Measurements from ENCODE around the gene CHI3L2.
"Not testable (repeated sequence)": the region's sequence is repeated elsewhere in the genome, so short reads cannot be mapped to it uniquely, and the experiment has no call there.

The CHI3L2 gene

DNA sequence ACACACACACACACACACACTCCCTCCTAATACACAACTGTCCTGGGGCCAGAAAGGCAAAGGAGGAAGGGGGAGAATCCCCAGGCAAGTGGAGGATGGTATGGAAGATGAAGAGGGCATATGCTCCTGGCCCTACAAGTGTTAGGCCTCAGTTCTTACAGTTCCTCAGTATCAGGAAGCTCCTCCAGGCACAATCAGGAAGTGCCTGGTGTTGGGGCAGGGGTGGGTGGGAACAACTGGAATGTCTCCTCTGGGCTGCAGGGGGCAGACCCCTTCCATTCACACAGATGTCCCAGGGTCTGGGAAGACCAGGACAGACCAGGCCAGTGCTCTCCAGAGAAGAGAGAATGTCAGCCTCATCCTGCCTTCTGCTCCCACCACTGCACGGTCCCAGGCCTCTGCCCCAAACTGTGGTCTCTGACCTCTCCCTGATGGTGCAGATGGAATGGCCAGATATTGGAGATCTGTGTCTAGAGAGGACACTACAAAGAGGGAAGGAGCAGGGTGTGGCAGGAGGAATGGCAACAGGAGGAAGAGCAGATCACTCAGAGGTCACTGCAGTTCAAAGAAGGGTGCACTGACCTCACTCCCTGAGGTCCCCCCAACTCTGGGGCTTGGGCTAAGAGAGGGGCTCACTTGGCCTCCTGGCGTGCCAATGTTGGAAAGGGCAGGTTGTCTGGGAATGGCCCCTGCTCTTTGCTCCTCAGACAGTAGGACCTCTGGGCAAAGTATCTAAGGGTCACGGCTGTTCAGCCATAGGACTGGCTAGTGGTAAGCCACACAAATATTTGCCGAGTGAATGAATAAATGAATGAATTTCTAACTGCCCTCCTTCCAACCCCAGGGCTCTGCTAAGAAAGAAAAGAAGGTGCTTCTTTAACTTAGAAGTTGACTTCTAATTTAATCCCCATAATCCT is 24.5 kb upstream of the CHI3L2 start:
- DNase-seq (ENCODE audit: low spot score) = no peak

DNA sequence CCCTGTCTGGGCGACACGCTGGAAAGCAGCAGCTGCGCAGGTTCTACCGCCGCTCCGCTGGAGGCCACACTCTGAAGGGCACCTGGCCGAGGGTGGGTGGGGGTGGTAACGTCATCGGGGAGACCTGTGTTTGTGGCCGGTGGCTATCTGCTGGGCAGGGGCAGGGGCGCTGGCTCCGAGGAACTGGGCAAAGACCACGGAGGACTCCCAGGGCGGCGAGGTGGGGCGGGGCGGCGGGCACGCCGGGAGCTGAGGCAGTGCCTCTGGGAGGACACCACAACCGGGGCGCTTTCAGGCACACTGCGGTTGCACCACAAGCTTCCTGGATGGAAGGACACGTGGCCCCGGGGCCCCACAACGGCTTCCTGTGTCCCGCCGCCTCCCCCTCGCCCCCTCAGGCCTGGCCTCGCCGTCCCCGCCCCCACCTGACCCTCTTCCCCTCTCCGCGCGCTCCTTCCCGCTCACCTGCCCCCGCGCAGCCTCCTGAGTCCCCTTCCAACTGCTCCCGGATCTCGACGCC is 23.8 kb upstream of the CHI3L2 start:
- DNase-seq (ENCODE audit: low spot score) = peak; percentile 61

DNA sequence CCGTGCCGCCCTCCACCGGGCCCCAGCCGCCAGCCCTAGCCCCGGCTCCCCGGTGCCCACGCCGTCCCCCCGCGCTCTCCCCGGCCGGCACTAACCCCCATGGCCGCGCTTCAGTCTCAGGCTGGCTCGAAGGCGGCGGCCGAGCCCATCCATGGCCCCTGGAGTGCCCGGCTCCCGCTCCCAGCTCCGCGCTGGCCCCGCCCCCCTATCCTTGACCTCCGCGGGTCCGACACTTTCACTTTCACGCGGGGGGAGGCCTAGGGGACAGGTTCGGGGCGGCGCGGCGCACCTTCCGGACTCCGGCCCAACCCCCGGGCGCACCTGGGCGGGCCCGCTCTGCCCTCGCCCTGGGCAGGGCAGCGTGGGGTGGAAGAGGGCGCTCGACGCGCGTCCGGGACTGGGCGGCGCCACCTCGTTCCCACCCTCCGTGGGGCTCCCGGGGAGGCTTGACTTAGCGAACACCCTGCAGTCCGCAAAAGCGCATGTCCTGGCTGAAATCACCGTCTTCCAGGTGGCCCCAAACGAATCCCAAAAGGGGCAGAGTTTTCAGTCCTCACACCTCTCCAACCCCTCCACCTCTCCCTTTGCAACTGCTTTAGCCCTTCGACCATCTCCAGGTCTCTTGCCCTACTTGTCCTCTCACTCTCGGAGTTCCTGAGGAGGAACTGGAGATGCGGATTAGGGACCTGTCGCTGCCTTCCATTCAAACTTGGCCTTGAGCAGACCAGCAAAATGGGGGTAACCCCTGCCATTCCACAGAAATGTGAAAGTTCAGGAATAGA is 23.1 kb upstream of the CHI3L2 start:
- DNase-seq (ENCODE audit: low spot score) = no peak

DNA sequence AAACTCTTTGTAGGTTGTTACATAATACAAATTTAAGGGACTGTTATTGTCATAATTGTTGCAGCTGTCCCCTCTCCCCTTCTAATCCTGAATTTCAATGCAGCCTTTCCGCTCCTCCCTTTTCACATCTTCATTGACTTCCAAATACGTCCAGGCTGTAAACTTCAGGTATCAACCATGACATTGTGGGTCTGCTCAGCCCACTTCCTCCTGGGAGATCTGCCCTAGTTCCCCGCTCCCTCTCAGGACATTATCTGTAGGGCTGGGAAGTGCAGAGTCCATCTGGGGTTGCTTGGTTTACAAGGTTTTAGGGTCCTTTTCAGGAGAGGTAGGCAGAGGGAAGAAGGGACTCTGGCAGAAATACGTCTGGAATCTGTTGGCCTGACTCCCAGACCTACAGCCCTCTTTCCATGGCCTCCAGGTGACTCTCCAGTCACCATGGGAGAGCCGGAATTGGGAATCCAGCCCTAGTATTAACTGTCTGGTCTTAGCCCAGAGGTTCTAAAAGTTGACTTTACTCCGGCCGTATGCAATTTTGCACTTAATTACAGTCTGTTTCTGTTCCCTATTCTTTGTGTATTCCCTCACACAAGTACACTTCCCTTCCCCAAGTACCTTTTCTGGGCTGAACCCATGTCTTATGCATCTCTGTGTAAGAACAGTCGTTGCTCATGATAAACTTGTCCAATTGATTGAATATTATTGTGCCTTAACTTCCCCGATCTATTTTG is 22.4 kb upstream of the CHI3L2 start:
- no peak for DNase-seq (ENCODE audit: low spot score)

DNA sequence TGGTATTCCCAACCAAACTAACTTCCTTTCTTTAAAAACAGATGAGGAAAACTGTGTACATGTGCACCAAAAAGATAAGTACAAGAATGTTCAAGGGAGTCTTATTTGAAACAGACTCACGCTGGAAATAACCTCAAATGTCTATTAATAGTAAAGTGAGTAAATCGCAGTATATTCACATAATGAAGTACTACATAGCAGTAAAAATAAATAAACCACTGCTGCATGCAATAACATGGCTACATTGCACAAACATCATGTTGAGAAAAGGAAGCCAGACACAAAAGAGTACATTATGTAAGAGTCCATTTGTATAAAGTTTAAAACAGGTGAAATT is 21.8 kb upstream of the CHI3L2 start:
- peak; percentile 49 for DNase-seq (ENCODE audit: low spot score)

DNA sequence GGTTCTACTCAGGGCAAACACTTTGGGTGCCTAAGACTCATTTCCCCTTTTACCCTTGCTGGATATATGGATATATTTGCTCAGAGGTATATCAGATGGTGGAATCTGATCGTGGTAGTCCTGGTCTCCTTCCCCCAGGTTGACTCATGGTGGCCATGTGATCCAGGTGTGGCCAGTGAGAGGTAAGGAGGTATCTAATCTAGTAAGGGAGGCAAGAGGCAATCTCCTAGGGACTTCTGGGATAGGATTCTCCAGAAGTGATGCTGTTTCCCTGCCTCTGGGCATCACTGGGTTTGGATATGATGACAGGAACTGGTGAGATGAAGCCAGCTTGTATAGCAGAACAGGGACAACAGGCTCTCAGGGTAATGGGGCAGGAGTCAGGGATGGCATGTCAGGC is 18.6 kb upstream of the CHI3L2 start:
- no peak for DNase-seq (ENCODE audit: low spot score)

DNA sequence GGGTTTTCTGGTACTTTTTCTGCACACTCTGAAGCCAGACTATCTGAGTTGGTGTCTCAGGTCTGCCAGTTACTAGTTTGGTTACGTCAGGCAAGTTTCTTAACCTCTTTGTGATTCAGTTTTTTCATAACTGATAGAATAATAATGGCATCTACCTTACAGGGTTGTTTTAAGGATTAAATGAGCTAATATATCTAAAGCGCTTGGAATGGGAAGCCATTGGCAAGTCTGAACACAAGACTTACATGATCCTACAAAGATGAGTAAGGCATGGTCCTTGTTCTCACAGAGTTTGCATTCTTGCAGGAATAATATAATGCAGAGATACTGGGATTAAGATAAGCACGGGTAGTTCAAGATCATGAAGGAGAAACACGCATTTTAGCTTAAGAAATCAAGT is 17.9 kb upstream of the CHI3L2 start:
- DNase-seq (ENCODE audit: low spot score) = no peak

DNA sequence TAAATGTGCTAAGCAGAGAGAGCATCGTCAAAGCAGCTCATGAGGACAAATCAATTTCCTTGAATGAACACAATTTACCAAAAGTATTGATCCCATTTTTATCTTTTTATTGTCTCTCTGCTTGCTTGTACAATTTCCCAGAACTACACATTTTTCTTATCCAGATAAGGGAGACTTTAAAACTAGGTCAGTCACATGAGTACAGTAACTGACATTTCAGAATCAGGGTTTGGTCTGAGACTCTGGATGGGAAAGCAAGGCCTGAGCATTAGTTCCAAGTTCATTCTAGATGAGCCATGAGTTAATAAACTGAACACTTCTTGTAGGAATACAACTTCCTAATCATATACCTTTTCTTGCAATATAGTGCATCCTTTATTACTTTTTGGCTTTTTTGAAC is 15.6 kb upstream of the CHI3L2 start:
- DNase-seq (ENCODE audit: low spot score) = no peak

DNA sequence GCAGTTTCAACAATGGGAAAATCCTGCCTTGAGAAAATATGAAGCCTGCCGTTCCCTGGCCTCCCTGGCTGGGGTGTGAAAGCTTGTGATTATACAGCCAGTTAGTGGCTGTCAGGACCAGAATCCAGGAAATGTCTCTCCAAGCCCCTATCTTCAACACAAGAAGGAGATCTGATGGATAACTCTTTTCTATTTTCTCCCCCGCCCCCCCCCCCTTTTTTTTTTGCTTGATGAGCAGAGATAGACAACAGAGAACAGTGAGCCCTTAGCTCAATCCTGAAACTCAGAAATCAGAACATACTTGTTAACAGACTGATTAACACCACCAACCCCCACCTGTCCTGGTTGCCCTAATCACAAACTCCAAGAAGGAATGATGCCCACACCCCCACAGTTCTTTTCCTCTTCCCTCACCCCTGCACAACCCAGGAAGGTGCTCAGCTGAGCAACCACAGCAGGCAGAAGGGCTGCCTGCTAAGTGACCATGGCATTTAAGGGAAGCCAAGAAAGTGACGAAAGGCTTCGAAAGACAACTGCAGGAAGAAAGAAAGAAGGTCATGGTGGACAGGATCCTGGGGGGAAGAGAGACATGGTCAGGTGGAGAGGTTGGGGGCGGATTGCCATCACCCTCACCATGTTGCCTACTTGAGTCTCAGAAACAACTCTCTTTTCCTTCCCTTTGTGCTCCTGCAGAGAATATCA is 14.7 kb upstream of the CHI3L2 start:
- DNase-seq (ENCODE audit: low spot score) = no peak

DNA sequence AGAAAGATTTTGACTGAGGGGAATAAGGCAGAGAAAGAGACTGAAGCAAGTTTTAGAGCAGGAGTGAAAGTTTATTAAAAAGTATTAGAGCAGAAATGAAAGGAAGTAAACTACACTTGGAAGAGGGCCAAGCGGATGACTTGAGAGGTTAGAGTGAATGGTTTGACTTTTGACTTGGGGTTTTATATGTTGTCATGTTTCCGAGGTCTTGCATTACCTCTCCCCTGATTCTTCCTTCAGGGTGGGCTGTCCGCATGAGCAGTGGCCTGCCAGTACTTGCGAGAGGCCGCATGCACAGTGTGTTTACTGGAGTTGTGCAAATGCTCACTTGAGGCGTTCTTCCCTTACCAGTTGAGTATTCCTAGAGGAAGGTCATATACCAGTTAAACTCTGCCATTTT is 14.1 kb upstream of the CHI3L2 start:
- DNase-seq (ENCODE audit: low spot score) = no peak

DNA sequence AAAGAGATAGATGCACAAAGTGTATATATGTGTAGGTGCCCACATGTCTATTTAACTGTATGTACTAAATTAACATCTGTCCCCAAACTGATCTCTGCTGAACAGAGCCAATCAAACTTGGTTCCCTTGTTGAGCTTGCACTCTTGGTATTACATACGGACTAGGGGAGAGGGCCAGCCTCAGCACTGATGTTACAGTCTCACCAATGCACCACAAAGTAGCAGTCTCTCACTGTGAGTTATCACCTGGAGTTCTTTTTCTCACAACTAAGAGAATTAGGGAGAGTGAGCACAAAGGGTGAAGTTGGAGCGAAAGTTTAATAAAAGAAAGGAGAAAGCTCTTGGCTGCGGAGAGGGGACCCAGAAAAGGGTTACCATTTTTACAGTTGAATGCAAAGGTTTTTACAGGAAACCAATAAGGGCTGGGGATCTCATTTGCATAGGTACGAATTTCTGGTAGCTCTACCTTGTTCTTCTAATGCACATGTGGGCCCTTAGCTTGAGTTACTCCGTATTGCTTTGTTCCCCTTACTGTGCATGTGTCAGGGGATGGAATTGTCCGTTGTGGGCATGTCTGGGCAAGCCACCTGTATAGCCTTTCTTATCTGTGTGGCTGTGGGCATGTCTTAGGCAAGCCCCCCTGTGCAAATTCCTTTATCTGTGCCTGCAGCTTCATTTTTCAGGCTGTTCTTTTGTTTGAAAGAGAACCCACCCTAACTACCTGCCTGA is 13.3 kb upstream of the CHI3L2 start:
- DNase-seq (ENCODE audit: low spot score) = no peak

DNA sequence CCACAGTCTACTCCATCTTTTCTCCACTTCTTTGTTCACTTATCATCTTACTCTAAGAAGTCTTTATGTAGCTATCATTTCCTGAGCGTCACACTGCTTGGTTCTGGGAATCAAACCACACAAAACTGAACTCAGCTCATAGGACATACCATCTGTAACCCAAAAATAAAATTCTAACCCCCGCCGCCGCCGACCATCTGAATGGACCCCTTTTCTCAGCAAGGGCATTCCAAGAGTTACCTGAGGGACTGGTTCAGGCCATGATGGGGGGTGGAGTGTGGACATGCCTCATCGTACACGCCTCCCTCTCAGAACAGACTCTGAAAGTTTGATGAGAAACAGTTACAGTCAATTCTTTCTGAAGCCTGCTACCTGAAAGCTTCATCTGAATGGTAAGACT is 12.6 kb upstream of the CHI3L2 start:
- no peak for DNase-seq (ENCODE audit: low spot score)

DNA sequence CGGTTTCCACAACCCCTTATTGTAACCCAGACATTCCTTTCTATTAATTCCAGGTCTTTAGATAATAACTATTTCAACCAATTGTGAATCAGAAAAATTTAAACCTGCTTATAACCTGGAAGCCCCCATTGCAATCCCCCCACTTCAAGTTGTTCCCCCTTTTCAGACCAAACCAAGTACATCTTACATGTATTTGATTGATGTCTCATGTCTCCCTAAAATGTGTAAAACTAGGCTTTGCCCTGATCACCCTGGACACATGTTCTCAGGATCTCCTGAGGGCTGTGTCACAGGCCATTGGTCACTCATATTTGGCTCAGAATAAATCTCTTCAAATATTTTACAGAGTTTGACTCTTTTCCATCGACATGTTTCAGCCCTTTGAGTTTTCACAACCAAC is 12.2 kb upstream of the CHI3L2 start:
- DNase-seq (ENCODE audit: low spot score) = not testable (repeated sequence)

DNA sequence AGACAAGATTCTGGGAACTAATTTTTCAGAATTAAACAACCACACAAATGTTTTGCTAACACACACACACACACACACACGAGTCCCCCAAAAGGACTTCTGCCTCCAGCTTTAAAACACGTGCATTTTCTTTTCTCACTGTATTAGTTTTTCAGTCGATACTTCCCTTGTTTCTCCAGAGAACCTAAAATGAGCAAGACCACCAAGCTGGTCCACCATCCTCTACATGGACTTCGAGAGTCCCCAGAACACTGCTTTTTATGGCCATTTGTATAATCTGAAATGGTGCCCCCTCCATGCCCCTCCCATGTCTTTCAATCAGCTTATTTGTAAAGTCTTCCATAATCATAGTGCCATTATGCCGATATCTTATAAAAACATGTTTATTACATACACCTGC is 10.8 kb upstream of the CHI3L2 start:
- no peak for DNase-seq (ENCODE audit: low spot score)

DNA sequence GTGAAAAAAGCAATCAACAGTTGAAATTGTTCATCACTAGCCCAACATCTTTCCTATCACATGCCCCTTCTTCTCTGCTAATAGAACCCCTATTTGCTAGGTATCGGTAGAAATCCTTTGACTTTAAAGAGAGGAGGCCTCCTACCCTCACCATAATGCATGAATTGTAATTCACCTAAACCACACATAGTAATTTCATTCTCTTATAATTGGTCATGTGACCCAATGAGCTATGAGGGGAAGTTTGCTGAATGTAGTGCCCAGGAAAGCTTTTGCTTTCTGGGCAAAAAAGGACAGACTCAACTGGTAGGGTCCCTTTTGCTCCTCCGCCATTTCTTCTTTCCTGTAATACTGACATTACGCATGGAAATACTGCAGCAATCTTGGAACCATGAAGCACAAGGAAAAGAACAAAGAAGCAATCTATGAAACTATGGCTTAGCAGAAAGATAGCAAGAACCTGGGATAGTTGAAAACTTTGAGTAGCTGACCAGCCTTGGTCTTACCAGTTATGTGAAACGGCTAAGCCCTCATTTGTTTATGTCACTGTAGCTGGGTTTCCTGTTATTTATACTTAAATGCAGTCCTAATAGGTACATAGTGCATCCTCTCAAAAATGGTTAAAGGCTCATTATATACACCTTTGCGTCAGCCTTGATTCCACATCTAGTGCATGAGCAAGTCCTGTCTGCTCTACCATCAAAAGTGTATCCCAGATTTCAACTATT is 10.2 kb upstream of the CHI3L2 start:
- DNase-seq (ENCODE audit: low spot score) = no peak

DNA sequence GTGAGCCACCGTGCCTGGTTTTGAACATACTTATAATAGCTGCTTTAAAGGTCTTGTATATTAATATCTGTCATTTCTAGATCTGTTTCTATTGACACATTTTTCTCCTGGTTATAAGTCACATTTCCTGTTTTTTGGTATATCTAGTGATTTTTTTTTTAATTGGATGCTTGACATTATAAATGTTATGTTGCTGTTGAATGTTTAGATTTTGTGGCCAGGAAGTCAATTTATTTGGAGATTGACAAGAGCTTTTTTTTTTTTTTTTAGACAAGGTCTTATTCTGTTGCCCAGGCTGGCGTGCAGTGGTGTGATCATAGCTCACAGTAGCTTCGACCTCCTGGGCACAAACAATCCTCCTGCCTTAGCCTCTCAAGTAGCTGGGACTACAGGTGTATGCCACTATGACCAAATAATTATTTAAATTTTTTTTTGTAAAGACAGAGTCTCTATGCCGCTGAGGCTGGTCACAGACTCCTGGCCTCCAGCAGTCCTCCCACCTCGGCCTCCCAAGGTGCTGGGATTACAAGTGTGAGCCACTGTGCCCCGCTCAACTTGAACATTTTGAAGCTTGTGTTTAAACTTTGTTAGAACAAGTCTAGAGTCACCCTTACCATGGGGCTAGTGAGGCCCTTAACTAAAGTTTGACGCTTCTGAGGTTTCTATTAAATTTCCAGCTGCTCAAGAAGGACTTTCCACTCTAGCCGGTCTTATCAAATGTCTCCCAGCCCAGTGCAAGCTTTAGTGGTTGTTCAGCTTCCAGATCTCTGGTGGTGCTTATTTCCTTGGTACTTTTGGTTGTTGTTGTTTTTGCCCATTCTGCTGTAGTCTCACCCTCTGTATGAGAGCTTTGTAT is 8.6 kb upstream of the CHI3L2 start:
- no peak for DNase-seq (ENCODE audit: low spot score)

DNA sequence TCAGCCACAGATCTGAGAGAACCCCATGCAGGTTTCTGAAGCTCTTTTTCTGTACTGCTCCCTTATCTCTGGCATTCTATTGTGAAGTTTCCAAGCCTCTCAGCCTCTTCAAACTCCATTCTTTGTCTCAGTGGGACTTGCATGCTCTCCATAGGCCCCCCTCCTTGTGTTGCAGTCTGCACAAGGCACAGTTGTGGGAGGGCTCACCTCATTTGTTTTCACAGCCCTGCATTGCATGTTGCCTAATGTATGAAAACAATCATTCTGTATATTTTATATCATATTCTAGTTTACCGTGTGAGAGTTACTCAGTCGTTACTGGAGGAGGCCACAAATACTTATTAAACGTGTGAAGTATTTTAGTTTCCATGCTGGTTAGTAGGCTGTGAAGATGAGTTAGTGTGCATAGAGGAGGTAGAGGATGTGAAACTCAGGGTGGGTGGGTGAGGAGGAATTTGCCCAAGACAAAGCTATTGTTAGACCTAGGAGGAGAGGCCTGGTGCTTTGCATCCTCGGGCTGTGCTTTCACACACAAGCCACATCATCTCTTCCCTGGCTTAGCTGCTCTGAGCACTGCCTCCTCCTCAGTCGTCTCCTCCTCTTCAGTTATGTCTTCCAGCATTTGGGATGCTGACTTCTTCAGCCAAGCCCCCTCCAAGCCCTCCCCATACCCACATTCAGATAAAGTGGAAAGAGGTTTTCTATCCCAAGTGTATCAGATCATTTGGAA is 7.8 kb upstream of the CHI3L2 start:
- no peak for DNase-seq (ENCODE audit: low spot score)

DNA sequence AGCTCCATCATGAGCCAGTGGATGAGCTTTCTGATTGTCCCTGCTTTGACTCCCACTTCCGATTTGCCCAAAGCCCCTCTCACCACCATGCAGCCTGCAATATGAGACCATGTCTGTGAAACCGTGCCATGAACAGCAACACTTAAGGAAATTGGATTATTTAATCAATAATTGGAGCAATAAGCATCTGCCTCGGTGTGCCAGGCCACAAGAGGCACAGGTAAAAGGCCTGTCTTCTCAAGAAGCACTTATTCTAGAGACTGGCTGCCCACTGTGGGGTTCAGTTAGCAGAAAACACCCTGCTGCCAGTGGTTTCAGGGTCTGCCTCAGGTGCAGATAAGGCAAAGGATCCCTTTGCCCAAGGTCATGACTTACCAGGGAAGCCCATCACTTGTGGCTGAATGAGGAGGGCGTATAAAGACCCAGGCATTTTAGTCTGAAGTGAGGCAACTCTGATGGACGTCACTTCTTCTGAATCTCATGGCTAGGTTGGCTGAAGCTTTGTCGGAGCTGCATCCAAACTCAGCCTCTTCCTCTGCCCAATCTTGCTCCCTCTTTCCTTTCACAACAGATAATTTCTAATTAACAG is 7.1 kb upstream of the CHI3L2 start:
- no peak for DNase-seq (ENCODE audit: low spot score)

DNA sequence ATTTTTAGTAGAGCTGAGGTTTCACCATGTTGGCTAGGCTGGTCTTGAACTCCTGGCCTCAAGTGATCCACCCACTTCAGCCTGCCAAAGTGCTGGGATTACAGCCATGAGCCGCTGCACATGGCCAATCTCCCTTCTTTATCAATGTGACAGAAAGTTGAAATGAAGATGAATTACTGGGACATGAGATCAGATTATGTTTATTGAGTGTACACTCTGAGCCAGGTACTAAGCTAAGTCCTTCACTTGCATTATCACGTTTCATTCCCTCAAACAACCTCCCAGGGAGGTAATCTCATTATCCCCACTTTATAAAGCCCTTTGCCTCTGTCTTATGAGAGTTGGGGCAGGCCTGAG is 6.3 kb upstream of the CHI3L2 start:
- DNase-seq (ENCODE audit: low spot score) = no peak
